A673 (cell line): ENCODE results near the gene ARID3B. TPM values are rescaled to one million over a fixed set of nuclear protein-coding genes. Genes with fewer than 3 reads are reported as not detected.

Source experiments
- BruUV-seq: library from RNA; stranded (reverse); fragments of 400-500 nt; replicated peaks from 2 replicates; lab custom pipeline; 2021; lab: Mats Ljungman, UMichigan
- CTCF ChIA-PET: fragments of 300-600 bp; sonication (Branson Sonifier 250); formaldehyde crosslinking; loops from one replicate; lab custom pipeline; 2022; ENCODE audit warnings: antibody characterized with exemption; lab: Charles Lee
- POLR2A ChIA-PET: fragments of 300-600 bp; sonication (Branson Sonifier 250); formaldehyde crosslinking; loops from one replicate; lab custom pipeline; 2022; ENCODE audit warnings: antibody characterized with exemption; ENCODE audit not compliant: low non-redundant PET; lab: Charles Lee
- DNase-seq: peaks from one replicate; pipeline ENCODE4 v3.0.0-alpha.2; 2015; ENCODE audit warnings: low spot score
- H3K27ac ChIP-seq: fragments of 200-600 bp; sonication (generic); 2 replicates; pipeline ENCODE4 v1.5.1; 2016; ENCODE audit warnings: mixed run types, low read depth, mild to moderate bottlenecking, mixed read lengths, antibody characterized with exemption, low read length; ENCODE audit not compliant: poor library complexity, severe bottlenecking
- H3K27me3 ChIP-seq: fragments of 200-600 bp; sonication (generic); replicated peaks from 2 replicates; pipeline ENCODE4 v1.6.1; 2017; ENCODE audit warnings: mixed run types, low read depth, mild to moderate bottlenecking, mixed read lengths, antibody characterized with exemption, low read length; ENCODE audit not compliant: insufficient read depth, poor library complexity
- H3K36me3 ChIP-seq: fragments of 200-600 bp; sonication (generic); 2 replicates; pipeline ENCODE4 v1.6.1; 2016; ENCODE audit warnings: mixed run types, mild to moderate bottlenecking, mixed read lengths, antibody characterized with exemption, low read length; ENCODE audit not compliant: insufficient read depth, poor library complexity, severe bottlenecking
- H3K4me1 ChIP-seq: fragments of 200-600 bp; sonication (generic); 2 replicates; pipeline ENCODE4 v1.6.1; 2017; ENCODE audit warnings: mixed run types, mild to moderate bottlenecking, mixed read lengths, antibody characterized with exemption, low read length; ENCODE audit not compliant: insufficient read depth, poor library complexity, severe bottlenecking
- H3K4me3 ChIP-seq: fragments of 200-600 bp; sonication (generic); 2 replicates; pipeline ENCODE4 v1.5.1; 2016; ENCODE audit warnings: low read depth, mixed run types, mild to moderate bottlenecking, mixed read lengths, low read length; ENCODE audit not compliant: poor library complexity, severe bottlenecking
- H3K9me3 ChIP-seq: fragments of 200-600 bp; sonication (generic); 2 replicates; pipeline ENCODE4 v1.6.1; 2016; ENCODE audit warnings: mixed run types, low read depth, mild to moderate bottlenecking, mixed read lengths, antibody characterized with exemption, low read length; ENCODE audit not compliant: poor library complexity, severe bottlenecking
- EZH2 ChIP-seq: fragments of 200-600 bp; sonication (generic); IDR thresholded peaks from 2 replicates; pipeline ENCODE4 v1.6.1; 2017; ENCODE audit warnings: borderline replicate concordance, low read depth, mild to moderate bottlenecking, mixed read lengths, antibody characterized with exemption, low read length; ENCODE audit not compliant: poor library complexity, severe bottlenecking
- intact Hi-C: fragments of 100-400 bp; cut with micrococcal nuclease; formaldehyde crosslinking; loops from one replicate; pipeline ENCODE4 v1.10.0; 2022; ENCODE audit not compliant: unreplicated experiment
- total RNA-seq: library from RNA; stranded (reverse); gene quantifications from 2 replicates; pipeline ENCODE4 v1.2.3, GENCODE V29; 2021
- TF ChIP-seq, protein P1 (sequence below): fragments of 300-800, 200-600 bp; sonication (generic); conservative IDR thresholded peaks from 2 replicates; pipeline ENCODE4 v1.5.1; 2017; ENCODE audit warnings: low read depth, mild to moderate bottlenecking, antibody characterized with exemption, low read length, moderate library complexity, mixed read lengths

Gene ARID3B
- total RNA-seq, 1 experiment from 2014 or later = 18.3 TPM

- H3K4me3 ChIP-seq = no peak overlapping the region
- CTCF ChIA-PET = interaction anchor here (0.6 to 1.6 kb wide), 3 partner anchors 19 to 559 kb away, joined by 3 to 5 read pairs (median 4); no protein-coding TSS in a partner anchor
- intact Hi-C loops = no loop called here
- peaks cover 13% of the 10 kb centered on the region for H3K4me1 ChIP-seq
- H3K27ac ChIP-seq = no peak overlapping the region
- no peak for DNase-seq
- BruUV-seq = no TSS peak
- H3K9me3 ChIP-seq = no peaks in the 10 kb centered on the region
- no peaks in the 10 kb centered on the region for H3K36me3 ChIP-seq
- POLR2A ChIA-PET = no interaction called here
- TF ChIP-seq EZH2 = no peak
- TF ChIP-seq, protein P1, sequence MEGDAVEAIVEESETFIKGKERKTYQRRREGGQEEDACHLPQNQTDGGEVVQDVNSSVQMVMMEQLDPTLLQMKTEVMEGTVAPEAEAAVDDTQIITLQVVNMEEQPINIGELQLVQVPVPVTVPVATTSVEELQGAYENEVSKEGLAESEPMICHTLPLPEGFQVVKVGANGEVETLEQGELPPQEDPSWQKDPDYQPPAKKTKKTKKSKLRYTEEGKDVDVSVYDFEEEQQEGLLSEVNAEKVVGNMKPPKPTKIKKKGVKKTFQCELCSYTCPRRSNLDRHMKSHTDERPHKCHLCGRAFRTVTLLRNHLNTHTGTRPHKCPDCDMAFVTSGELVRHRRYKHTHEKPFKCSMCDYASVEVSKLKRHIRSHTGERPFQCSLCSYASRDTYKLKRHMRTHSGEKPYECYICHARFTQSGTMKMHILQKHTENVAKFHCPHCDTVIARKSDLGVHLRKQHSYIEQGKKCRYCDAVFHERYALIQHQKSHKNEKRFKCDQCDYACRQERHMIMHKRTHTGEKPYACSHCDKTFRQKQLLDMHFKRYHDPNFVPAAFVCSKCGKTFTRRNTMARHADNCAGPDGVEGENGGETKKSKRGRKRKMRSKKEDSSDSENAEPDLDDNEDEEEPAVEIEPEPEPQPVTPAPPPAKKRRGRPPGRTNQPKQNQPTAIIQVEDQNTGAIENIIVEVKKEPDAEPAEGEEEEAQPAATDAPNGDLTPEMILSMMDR = no peak
- no peaks in the 10 kb centered on the region for H3K27me3 ChIP-seq
Observed at GRCh38 chr15:74613089-74613952, 72.3 kb downstream of the ARID3B start.

GRCh38 chr15:74613953-74614743 is 73.1 kb downstream of the ARID3B start:
- CTCF ChIA-PET = interaction anchor here (1.1 to 1.6 kb wide), 2 partner anchors 18 to 157 kb away, joined by 3 to 5 read pairs; no protein-coding TSS in a partner anchor
- TF ChIP-seq, protein P1 = no peak
- TF ChIP-seq EZH2 = no peak
- Histone ChIP-seq H3K36me3 (no peaks in the 10 kb centered on the region), H3K27ac (peak overlapping the region; percentile 97), H3K4me3 (peak overlapping the region; percentile 69), H3K9me3 (no peaks in the 10 kb centered on the region), H3K27me3 (no peaks in the 10 kb centered on the region), H3K4me1 (peaks cover 13% of the 10 kb centered on the region)
- POLR2A ChIA-PET = no interaction called here
- no TSS peak for BruUV-seq
- no peak for DNase-seq
- intact Hi-C loops = loop anchor here (2.0 kb wide), 1 partner anchor 73 kb away; the partner anchor contains the start of gene ARID3B

DNA sequence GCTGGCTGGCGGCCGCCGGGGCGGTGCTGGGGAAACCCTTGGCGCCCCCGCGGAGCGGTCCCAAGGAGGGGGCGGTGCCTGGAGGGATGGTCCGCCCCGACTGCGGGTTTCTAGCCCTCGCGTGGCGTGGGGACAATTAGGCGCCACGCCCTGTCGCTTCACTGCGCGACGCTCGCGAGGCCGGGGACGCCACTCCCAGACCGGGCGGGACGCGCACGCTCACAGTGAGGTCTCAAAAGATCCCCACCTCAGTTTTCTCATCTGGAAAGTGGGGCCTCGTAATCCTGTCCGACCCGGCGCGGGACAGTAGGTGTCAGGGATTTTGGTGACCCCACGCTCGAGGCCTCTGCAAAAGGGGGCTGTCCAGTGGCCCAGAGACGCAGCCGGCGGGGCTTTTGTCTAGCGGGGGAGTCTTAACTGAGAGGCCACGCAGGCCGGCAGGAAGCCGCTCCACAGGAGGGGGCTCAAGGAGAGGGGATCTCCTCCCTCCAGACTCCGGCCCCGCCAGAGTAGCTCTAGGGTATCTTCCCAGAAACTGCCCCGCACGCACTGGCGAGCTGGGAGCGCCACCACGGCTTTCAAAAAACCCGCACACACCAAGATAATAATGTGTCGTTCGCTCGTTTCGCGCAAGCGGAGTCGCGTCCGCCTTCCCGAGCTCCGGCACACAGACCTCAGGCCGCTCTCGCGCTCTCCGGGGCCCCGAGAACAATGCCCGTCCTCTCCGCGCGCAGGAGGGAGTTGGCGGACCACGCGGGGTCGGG is 73.9 kb downstream of the ARID3B start:
- BruUV-seq = TSS peak; percentile 84
- peaks cover 7% of the 10 kb centered on the region for H3K36me3 ChIP-seq
- DNase-seq = peak; percentile 89
- ChIA-PET CTCF (interaction anchor here (1.0 kb wide), 1 partner anchor 154 kb away, joined by 4 read pairs; no protein-coding TSS in a partner anchor), POLR2A (interaction anchor here (0.5 kb wide), 1 partner anchor 31 kb away, joined by 13 read pairs; no protein-coding TSS in a partner anchor)
- peak overlapping the region; percentile 69 for H3K4me3 ChIP-seq
- H3K27me3 ChIP-seq = no peaks in the 10 kb centered on the region
- peak overlapping the region; percentile 97 for H3K27ac ChIP-seq
- no peak for TF ChIP-seq EZH2
- TF ChIP-seq, protein P1 = no peak
- intact Hi-C loops = loop anchor here (2.0 to 5.0 kb wide), 2 partner anchors 74 to 243 kb away; partner anchors contain the start of gene ARID3B
- H3K4me1 ChIP-seq = peaks cover 13% of the 10 kb centered on the region
- H3K9me3 ChIP-seq = no peaks in the 10 kb centered on the region
